ENCODE data around the gene UBR1.

Gene UBR1

GRCh38 chr15:43099105-43099845 lies 6.6 kb downstream of the UBR1 start:
- DNase-seq (ENCODE audit: low read depth), result no peak
- TF ChIP-seq CTCF (conservative IDR thresholded peaks at IDR 0.05; ENCODE audit: control insufficient read depth, insufficient read depth, low read depth, low read length), result no peak
- H3K4me3 ChIP-seq (ENCODE audit: control insufficient read depth, low read depth, low read length), result no peak overlapping the region

GRCh38 chr15:43096411-43096810 lies 9.4 kb downstream of the UBR1 start:
- no peak for DNase-seq (ENCODE audit: low read depth)
- no peak overlapping the region for H3K4me3 ChIP-seq (ENCODE audit: control insufficient read depth, low read depth, low read length)
- no peak for TF ChIP-seq CTCF (conservative IDR thresholded peaks at IDR 0.05; ENCODE audit: control insufficient read depth, insufficient read depth, low read depth, low read length)

- H3K4me3 ChIP-seq (ENCODE audit: control insufficient read depth, low read depth, low read length), result no peak overlapping the region
- DNase-seq (ENCODE audit: low read depth), result peak; percentile 45
- no peak for TF ChIP-seq CTCF (conservative IDR thresholded peaks at IDR 0.05; ENCODE audit: control insufficient read depth, insufficient read depth, low read depth, low read length)
Measured at GRCh38 chr15:43095708-43096347, 10.0 kb downstream of the UBR1 start.

GRCh38 chr15:43095243-43095642 lies 10.6 kb downstream of the UBR1 start:
- no peak for TF ChIP-seq CTCF (conservative IDR thresholded peaks at IDR 0.05; ENCODE audit: control insufficient read depth, insufficient read depth, low read depth, low read length)
- peak; percentile 5 for DNase-seq (ENCODE audit: low read depth)
- H3K4me3 ChIP-seq (ENCODE audit: control insufficient read depth, low read depth, low read length), result no peak overlapping the region

- DNase-seq (ENCODE audit: low read depth), result no peak
- H3K4me3 ChIP-seq (ENCODE audit: control insufficient read depth, low read depth, low read length), result no peak overlapping the region
- no peak for TF ChIP-seq CTCF (conservative IDR thresholded peaks at IDR 0.05; ENCODE audit: control insufficient read depth, insufficient read depth, low read depth, low read length)
Measured at GRCh38 chr15:43094416-43095030, 11.3 kb downstream of the UBR1 start.

GRCh38 chr15:43093026-43093425 lies 12.8 kb downstream of the UBR1 start:
- H3K4me3 ChIP-seq (ENCODE audit: control insufficient read depth, low read depth, low read length), result no peak overlapping the region
- peak; percentile 50 for DNase-seq (ENCODE audit: low read depth)
- TF ChIP-seq CTCF (conservative IDR thresholded peaks at IDR 0.05; ENCODE audit: control insufficient read depth, insufficient read depth, low read depth, low read length), result no peak

All from fibroblast of mammary gland (primary cell).